Suprapubic skin (tissue), 4 donors: ENCODE results near the gene USP32. TPM values are rescaled to one million over a fixed set of nuclear protein-coding genes. Genes with fewer than 3 reads are reported as not detected.
A peak's percentile ranks its signal among the peaks of the same experiment; 100 is the strongest.

Experiments
- DNase-seq, 2 donors: peaks; one replicate each; pipeline ENCODE4 v3.0.0-alpha.2; 2019; ENCODE audit warnings: low spot score in 2 of 2
- H3K27ac ChIP-seq: fragments of 200-600 bp; sonication (generic); one replicate; pipeline ENCODE4 v1.5.1; 2019
- H3K27me3 ChIP-seq: fragments of 200-600 bp; sonication (generic); one replicate; pipeline ENCODE4 v1.5.1; 2019
- H3K36me3 ChIP-seq: fragments of 200-600 bp; sonication (generic); one replicate; pipeline ENCODE4 v1.5.1; 2019
- H3K4me1 ChIP-seq: fragments of 200-600 bp; sonication (generic); one replicate; pipeline ENCODE4 v1.5.1; 2019
- H3K4me3 ChIP-seq: fragments of 200-600 bp; sonication (generic); one replicate; pipeline ENCODE4 v1.5.1; 2019; ENCODE audit warnings: mild to moderate bottlenecking
- H3K9me3 ChIP-seq: fragments of 200-600 bp; sonication (generic); one replicate; pipeline ENCODE4 v1.5.1; 2019
- EP300 ChIP-seq: sonication (generic); formaldehyde crosslinking; IDR thresholded peaks from one replicate; pipeline ENCODE4 v1.6.1; 2017; ENCODE audit warnings: antibody characterized with exemption
- POLR2A ChIP-seq, 2 donors: fragments of 450-650 bp; IDR thresholded peaks; one replicate each; pipeline ENCODE4 v1.6.1; 2017; ENCODE audit warnings: antibody characterized with exemption in 2 of 2, mild to moderate bottlenecking in 2 of 2, moderate library complexity in 2 of 2
- POLR2AphosphoS5 ChIP-seq, 3 donors: sonication (generic); formaldehyde crosslinking; IDR thresholded peaks; one replicate each; pipeline ENCODE4 v1.6.1; 2017; ENCODE audit warnings: antibody characterized with exemption in 3 of 3
- WGBS: methylation state at CpG from one replicate; pipeline ENCODE4 v1.1.5; 2018; 5-methylcytosine and 5-hydroxymethylcytosine counted together
- total RNA-seq, 4 donors: library from RNA; depleted of rRNA; stranded (reverse); fragments of >200 nt; gene quantifications; one replicate each; pipeline ENCODE4 v1.1.0, GENCODE V29; 2016
- TF ChIP-seq, protein P1 (sequence below), 2 donors: fragments of 200-600 bp in 1 of 2; fragments of 450-650 bp in 1 of 2; sonication (generic) in 1 of 2; IDR thresholded peaks; one replicate each; pipeline ENCODE4 v1.5.1; 2016 to 2019; ENCODE audit warnings: antibody characterized with exemption in 2 of 2, mild to moderate bottlenecking in 1 of 2, moderate library complexity in 1 of 2

The USP32 gene
- total RNA-seq, 4 donors from 2014 or later = 58.3 to 74.5 (median 62.0) TPM

DNA sequence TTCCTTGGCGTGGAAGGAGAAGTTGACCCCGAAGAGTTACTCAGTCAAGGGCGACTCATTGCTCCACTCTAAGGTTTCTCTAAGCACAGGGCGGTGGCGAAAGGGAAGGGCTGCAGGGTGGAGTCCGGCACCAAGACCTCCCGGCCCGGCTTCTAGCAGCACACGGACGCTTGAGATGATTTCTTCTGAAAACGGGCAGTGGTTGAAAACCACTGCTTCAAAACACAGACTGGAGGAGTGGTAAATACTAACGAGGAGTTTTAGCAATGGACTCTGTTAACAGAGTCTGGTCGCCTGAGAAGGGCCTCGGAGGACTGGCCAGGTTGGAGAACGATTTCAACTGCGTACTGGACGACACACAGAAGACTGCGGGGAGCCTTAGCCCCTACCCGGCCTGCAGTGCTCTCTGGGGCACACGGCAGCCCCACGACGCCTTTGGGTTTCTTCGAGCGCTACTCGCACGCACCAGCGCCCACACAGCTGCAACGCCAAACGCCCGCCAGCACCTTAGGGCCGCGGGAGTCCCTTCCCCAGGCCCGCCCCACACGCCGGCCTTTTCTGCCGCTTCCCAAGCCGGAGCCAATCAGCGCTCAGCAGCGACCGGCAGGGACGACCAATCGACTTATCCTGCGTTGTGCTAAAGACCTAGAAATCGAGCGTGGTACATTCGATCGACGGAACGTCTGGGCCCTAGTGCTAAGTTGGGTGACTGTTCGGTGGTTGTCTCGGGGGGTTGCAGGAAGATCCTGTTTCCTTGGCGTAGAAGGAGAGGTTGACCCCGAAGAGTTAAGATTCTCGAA lies 256.6 kb downstream of the USP32 start:
- Histone ChIP-seq H3K27ac (peak overlapping the region; percentile 12), H3K9me3 (no peaks in the 10 kb centered on the region), H3K4me3 (peak overlapping the region; percentile 63), H3K27me3 (peaks cover 30% of the 10 kb centered on the region), H3K36me3 (no peaks in the 10 kb centered on the region), H3K4me1 (peaks cover 27% of the 10 kb centered on the region)
- peak; percentile 87 to 93 for DNase-seq
- 5% methylated on average over 27 of the region's 54 CpGs for WGBS
- TF ChIP-seq POLR2AphosphoS5 (IDR thresholded peaks at IDR 0.05) = peak in 2 of 3 donors; percentile 23 to 30
- TF ChIP-seq EP300 = no peak

DNA sequence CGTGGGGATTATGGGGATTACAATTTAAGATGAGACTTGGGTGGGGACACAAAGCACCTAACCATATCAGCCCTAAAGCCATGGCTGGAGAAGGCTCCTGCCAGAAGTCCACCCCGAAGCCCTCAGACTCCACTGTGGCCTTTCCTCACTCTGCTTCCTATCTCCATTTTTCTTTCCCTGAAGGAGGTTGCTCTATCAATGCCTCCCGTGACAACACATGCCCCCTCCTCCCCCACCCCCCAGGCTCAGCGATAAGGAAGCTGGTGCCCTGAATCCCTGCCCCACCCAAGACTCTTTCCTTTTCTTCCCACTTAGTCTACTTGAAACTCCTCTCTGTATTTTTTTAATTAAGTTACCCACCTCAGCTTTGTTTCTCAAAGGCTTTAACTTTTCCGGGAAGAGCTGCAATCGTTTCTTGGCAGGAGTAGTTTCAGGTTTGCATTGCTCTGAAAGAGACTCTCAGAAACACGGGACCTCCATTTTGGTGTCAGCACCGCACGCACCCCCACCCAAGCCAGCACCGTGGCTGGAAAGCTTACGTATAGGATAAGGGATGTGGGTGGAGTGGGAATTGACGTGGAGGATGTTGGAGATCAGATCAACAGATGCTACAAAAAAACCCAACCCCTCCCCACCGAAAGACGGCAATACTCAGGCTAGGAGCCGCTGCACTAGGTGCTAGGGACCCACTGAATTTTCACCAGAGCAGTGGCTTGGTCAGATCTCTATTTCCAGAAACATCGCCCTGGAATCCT lies 257.4 kb downstream of the USP32 start:
- Histone ChIP-seq H3K27ac (no peak overlapping the region), H3K4me1 (peaks cover 22% of the 10 kb centered on the region)
- WGBS = 7% methylated on average over 15 of the region's 16 CpGs

DNA sequence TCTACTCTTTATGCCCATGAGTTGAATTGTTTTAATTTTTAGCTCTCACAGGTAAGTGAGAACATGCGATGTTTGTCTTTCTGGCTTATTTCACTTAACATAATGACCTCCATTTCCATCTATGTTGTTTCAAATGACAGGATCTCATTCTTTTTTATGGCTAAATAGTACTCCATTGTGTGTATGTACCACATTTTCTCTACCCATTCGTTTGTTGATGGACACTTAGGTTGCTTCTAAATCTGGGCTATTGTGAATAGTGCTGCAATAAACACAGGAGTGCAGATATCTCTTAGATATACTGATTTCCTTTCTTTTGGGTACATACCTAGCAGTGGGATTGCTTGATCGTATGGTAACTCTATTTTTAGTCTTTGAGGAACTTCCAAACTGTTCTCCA lies 261.5 kb downstream of the USP32 start:
- Histone ChIP-seq H3K4me1 (peaks cover 10% of the 10 kb centered on the region), H3K27ac (no peak overlapping the region), H3K9me3 (no peaks in the 10 kb centered on the region), H3K27me3 (peaks cover 8% of the 10 kb centered on the region), H3K4me3 (no peak overlapping the region), H3K36me3 (no peaks in the 10 kb centered on the region)
- TF ChIP-seq POLR2A (IDR thresholded peaks at IDR 0.05) = no peak
- TF ChIP-seq EP300 = no peak
- no peak for TF ChIP-seq POLR2AphosphoS5 (IDR thresholded peaks at IDR 0.05)
- TF ChIP-seq, protein P1, sequence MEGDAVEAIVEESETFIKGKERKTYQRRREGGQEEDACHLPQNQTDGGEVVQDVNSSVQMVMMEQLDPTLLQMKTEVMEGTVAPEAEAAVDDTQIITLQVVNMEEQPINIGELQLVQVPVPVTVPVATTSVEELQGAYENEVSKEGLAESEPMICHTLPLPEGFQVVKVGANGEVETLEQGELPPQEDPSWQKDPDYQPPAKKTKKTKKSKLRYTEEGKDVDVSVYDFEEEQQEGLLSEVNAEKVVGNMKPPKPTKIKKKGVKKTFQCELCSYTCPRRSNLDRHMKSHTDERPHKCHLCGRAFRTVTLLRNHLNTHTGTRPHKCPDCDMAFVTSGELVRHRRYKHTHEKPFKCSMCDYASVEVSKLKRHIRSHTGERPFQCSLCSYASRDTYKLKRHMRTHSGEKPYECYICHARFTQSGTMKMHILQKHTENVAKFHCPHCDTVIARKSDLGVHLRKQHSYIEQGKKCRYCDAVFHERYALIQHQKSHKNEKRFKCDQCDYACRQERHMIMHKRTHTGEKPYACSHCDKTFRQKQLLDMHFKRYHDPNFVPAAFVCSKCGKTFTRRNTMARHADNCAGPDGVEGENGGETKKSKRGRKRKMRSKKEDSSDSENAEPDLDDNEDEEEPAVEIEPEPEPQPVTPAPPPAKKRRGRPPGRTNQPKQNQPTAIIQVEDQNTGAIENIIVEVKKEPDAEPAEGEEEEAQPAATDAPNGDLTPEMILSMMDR (IDR thresholded peaks at IDR 0.05) = no peak
- WGBS = 85% methylated on average over 3 of the region's 3 CpGs
- DNase-seq = no peak

More for the DNA sequence above, 257.4 kb downstream of the USP32 start:
- Histone ChIP-seq H3K4me3 (peak overlapping the region; percentile 63), H3K36me3 (no peaks in the 10 kb centered on the region), H3K9me3 (no peaks in the 10 kb centered on the region), H3K27me3 (peaks cover 22% of the 10 kb centered on the region)
- TF ChIP-seq POLR2A (IDR thresholded peaks at IDR 0.05) = no peak
- TF ChIP-seq EP300 = no peak
- TF ChIP-seq, protein P1 (IDR thresholded peaks at IDR 0.05) = no peak
- no peak for TF ChIP-seq POLR2AphosphoS5 (IDR thresholded peaks at IDR 0.05)
- peak; percentile 41 to 48 for DNase-seq

DNA sequence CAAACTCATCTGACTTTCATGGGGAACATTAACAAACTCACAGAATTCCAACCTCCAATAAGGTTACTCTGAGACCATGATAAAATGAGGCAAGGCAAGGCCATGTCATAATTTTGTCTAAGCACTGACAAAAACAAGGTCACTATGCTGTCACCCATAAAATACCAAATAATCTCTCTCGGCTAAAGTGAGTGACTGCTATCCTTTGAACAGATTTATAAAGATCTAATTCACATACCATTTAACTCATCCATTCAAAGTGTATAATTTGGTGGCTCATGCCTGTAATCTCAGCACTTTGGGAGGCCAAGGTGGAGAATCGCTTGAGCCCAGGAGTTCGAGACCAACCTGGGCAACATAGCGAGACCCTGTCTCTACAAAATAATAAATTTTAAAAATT lies 262.8 kb downstream of the USP32 start:
- no peak for DNase-seq
- Histone ChIP-seq H3K27me3 (peaks cover 8% of the 10 kb centered on the region), H3K36me3 (no peaks in the 10 kb centered on the region), H3K27ac (no peak overlapping the region), H3K4me3 (no peak overlapping the region), H3K4me1 (peaks cover 2% of the 10 kb centered on the region), H3K9me3 (no peaks in the 10 kb centered on the region)
- TF ChIP-seq, protein P1 (IDR thresholded peaks at IDR 0.05) = no peak
- TF ChIP-seq POLR2AphosphoS5 (IDR thresholded peaks at IDR 0.05) (no peak), POLR2A (IDR thresholded peaks at IDR 0.05) (no peak), EP300 (no peak)
- 90% methylated on average over 4 of the region's 4 CpGs for WGBS

Other genes with a start within 250 kb of the USP32 start
- gene CA4, start 242.2 kb downstream of the USP32 start, total RNA-seq = 1 to 10 TPM in 3 of 4 donors, not detected in 1; 2.2 to 9.0 (median 7.2) TPM
- gene CHCT1, start 30.4 kb upstream of the USP32 start, total RNA-seq = not detected
- 10 to 100 TPM; 15.4 to 26.3 (median 17.8) TPM for gene APPBP2, start 134.1 kb upstream of the USP32 start, total RNA-seq
- 10 to 100 TPM in 3 of 4 donors, 1 to 10 TPM in 1; 7.0 to 13.0 (median 11.9) TPM for gene PPM1D, start 208.1 kb upstream of the USP32 start, total RNA-seq